Gastrocnemius medialis (tissue), 4 donors: ENCODE results near the gene ASL. TPM values are rescaled to one million over a fixed set of nuclear protein-coding genes. Genes with fewer than 3 reads are reported as not detected.

Experiments used
- ATAC-seq, 2 donors: fragments of 150-250 bp; one replicate each; pipeline ENCODE4 v1.9.1; 2016
- DNase-seq, 2 donors: peaks; one replicate each; pipeline ENCODE4 v3.0.0-alpha.2; 2019
- H3K27ac ChIP-seq, 4 donors: fragments of 200-600 bp; sonication (generic); 1 replicate in 1 of 4; 2 replicates in 3 of 4; pipeline ENCODE4 v1.5.1; 2016 to 2018; ENCODE audit warnings: mild to moderate bottlenecking in 2 of 4, moderate library complexity in 1 of 4
- H3K27me3 ChIP-seq, 3 donors: fragments of 200-600 bp; sonication (generic) in 2 of 3; 1 replicate in 1 of 3; 2 replicates in 2 of 3; pipeline versions ENCODE4 v1.5.1 to v1.6.0; 2016 to 2019; ENCODE audit warnings: mild to moderate bottlenecking in 1 of 3, moderate library complexity in 1 of 3
- H3K36me3 ChIP-seq, 2 donors: fragments of 200-600 bp; sonication (generic) in 1 of 2; one replicate each; pipeline ENCODE4 v1.5.1; 2017 to 2018
- H3K4me1 ChIP-seq, 2 donors: fragments of 200-600 bp; sonication (generic) in 1 of 2; one replicate each; pipeline ENCODE4 v1.5.1; 2016 to 2017; ENCODE audit warnings: mild to moderate bottlenecking in 2 of 2
- H3K4me3 ChIP-seq, 4 donors: fragments of 200-600 bp; sonication (generic) in 3 of 4; 1 replicate in 1 of 4; 2 replicates in 3 of 4; pipeline ENCODE4 v1.5.1; 2016 to 2019; ENCODE audit warnings: mild to moderate bottlenecking in 2 of 4
- H3K9me3 ChIP-seq, 3 donors: fragments of 200-600 bp; sonication (generic) in 2 of 3; 1 replicate in 1 of 3; 2 replicates in 2 of 3; pipeline ENCODE4 v1.5.1; 2016 to 2019
- POLR2A ChIP-seq, 2 donors: fragments of 450-650 bp; IDR thresholded peaks; one replicate each; pipeline ENCODE4 v1.6.1; 2017; ENCODE audit warnings: antibody characterized with exemption in 2 of 2, mild to moderate bottlenecking in 2 of 2, moderate library complexity in 2 of 2
- in situ Hi-C, 4 donors: fragments of 200-750 bp; cut with MboI; loops; one replicate each; pipeline versions ENCODE4 v1.15.0 to v1.8.0; 2017; ENCODE audit warnings: low sequenced_read_pairs in 4 of 4
- intact Hi-C: fragments of 100-400 bp; cut with DNase I; formaldehyde crosslinking; loops from one replicate; pipeline ENCODE4 v1.15.1; 2023; ENCODE audit warnings: low total_unique reads
- total RNA-seq, 4 donors: library from RNA; depleted of rRNA; stranded (reverse); fragments of >200 nt; gene quantifications; one replicate each; pipeline versions ENCODE4 v1.1.0 to v1.2.3, GENCODE V29; 2016
- TF ChIP-seq, protein P1 (sequence below), 5 experiments: fragments of 450-650 bp in 3 of 5; fragments of 200-600 bp in 2 of 5; sonication (generic) in 2 of 5; IDR thresholded peaks in 4 of 5; conservative IDR thresholded peaks in 1 of 5; 1 replicate in 4 of 5; 2 replicates in 1 of 5; pipeline ENCODE4 v1.5.1; 2016 to 2019; ENCODE audit warnings: antibody characterized with exemption in 5 of 5, mild to moderate bottlenecking in 3 of 5, moderate library complexity in 3 of 5

ASL gene
- total RNA-seq, 4 donors from 2014 or later: 2.5 to 8.7 (median 4.9) TPM

DNA sequence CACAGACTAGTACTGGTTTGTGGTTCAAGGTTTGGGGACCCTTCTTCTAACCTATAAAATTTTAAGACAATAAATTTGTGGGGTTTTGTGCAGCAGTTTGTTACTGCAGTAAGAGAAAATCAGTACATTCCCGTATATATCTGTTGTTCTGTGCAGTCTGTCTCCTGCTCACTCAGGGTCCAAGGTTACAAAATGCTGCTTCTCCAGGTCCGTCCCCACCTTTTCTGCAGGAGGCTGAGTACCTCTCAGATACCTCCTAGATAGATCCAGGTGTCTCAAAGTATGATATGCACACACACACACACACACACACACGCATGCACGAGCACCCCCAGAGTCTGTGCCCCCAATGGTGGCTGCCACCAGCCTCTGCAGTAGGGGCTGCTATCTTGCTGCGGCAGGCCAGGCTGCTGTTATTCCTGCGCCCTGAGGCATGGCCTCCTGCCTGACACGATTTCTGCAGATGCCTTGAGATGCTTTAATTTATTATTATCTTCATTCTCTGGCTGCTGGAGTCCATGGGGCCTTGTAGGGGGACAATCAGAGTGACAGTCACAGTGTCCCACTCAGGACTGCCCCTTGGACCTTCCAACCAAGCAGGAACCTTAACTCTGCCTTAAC, 25.2 kb upstream of the ASL start:
- intact Hi-C loops (no loop called here), in situ Hi-C loops (no loop called here)
- no peak overlapping the region for H3K4me3 ChIP-seq
- no peak overlapping the region for H3K27ac ChIP-seq
- no peaks in the 10 kb centered on the region for H3K36me3 ChIP-seq
- H3K9me3 ChIP-seq: no peaks in the 10 kb centered on the region
- DNase-seq (no peak), ATAC-seq (no peak)
- H3K4me1 ChIP-seq: no peaks in the 10 kb centered on the region
- no peaks in the 10 kb centered on the region for H3K27me3 ChIP-seq
- TF ChIP-seq POLR2A (IDR thresholded peaks at IDR 0.05): no peak
- TF ChIP-seq, protein P1, sequence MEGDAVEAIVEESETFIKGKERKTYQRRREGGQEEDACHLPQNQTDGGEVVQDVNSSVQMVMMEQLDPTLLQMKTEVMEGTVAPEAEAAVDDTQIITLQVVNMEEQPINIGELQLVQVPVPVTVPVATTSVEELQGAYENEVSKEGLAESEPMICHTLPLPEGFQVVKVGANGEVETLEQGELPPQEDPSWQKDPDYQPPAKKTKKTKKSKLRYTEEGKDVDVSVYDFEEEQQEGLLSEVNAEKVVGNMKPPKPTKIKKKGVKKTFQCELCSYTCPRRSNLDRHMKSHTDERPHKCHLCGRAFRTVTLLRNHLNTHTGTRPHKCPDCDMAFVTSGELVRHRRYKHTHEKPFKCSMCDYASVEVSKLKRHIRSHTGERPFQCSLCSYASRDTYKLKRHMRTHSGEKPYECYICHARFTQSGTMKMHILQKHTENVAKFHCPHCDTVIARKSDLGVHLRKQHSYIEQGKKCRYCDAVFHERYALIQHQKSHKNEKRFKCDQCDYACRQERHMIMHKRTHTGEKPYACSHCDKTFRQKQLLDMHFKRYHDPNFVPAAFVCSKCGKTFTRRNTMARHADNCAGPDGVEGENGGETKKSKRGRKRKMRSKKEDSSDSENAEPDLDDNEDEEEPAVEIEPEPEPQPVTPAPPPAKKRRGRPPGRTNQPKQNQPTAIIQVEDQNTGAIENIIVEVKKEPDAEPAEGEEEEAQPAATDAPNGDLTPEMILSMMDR (IDR thresholded peaks at IDR 0.05 in 4 of 5, conservative IDR thresholded peaks at IDR 0.05 in 1 of 5): no peak

DNA sequence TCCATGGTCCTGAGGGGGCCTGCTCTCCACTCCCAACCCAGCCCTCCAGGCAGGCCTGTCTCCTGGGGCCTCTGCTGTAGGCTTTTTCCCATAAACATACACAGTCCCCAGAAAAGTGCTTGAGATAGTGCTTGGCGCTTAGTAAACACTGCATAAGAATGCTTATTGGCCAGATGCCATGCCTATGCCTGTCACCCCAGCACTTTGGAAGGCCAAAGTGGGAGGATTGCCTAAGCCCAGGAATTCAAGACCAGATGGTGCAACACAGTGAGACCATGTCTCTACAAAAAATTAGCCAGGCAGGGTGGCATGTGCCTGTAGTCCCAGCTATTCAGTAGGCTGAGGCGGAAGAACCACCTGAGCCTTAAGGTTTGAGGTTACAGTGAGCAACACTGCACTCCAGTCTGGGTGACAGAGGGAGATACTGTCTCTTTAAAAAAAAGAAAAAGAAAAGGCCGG, 24.6 kb upstream of the ASL start:
- H3K27me3 ChIP-seq: no peaks in the 10 kb centered on the region
- no peaks in the 10 kb centered on the region for H3K36me3 ChIP-seq
- in situ Hi-C loops: no loop called here
- H3K4me3 ChIP-seq: no peak overlapping the region
- H3K4me1 ChIP-seq: no peaks in the 10 kb centered on the region
- ATAC-seq (peak in 1 of 2 donors; percentile 27), DNase-seq (no peak)
- TF ChIP-seq, protein P1 (IDR thresholded peaks at IDR 0.05 in 4 of 5, conservative IDR thresholded peaks at IDR 0.05 in 1 of 5): no peak
- no peak for TF ChIP-seq POLR2A (IDR thresholded peaks at IDR 0.05)
- intact Hi-C loops: no loop called here
- H3K9me3 ChIP-seq: no peaks in the 10 kb centered on the region
- H3K27ac ChIP-seq: no peak overlapping the region

DNA sequence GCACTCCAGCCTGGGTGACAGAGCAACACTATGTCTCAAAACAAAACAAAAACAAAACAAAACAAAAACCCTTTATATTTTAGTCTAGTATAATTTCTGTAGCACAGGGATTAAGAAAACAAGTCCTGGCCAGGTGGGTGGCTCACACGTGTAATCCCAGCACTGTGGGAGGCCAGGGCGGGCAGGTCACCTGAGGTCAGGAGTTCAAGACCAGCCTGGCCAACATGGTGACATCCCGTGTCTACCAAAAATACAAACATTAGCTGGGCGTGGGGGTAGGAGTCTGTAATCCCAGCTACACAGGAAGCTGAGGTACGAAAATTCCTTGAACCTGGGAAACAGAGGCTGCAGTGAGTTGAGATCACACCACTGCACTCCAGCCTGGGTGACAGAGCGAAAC, 23.2 kb upstream of the ASL start:
- in situ Hi-C loops: no loop called here
- Histone ChIP-seq H3K9me3 (no peaks in the 10 kb centered on the region), H3K27me3 (no peaks in the 10 kb centered on the region), H3K4me1 (no peaks in the 10 kb centered on the region), H3K36me3 (no peaks in the 10 kb centered on the region), H3K27ac (no peak overlapping the region), H3K4me3 (no peak overlapping the region)
- TF ChIP-seq, protein P1 (IDR thresholded peaks at IDR 0.05 in 4 of 5, conservative IDR thresholded peaks at IDR 0.05 in 1 of 5): no peak
- no peak for TF ChIP-seq POLR2A (IDR thresholded peaks at IDR 0.05)
- ATAC-seq (no peak), DNase-seq (no peak)
- intact Hi-C loops: no loop called here

DNA sequence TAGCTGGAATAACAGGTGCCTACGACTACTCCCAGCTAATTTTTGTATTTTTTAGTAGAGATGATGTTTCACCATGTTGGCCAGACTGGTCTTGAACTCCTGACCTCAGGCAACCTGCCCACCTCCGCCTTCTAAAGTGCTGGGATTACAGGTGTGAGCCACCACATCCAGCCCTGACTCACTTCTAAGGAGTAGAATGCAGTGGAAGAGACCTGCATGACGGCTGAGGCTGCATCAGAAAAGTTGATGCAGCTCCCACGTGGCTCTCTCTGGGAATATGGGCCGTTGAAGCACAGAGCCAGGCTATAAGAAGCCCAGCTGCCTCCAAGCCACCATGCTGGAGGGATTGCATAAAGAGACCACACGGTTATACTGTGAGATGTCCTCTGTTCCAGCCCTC, 21.6 kb upstream of the ASL start:
- Histone ChIP-seq H3K4me1 (no peaks in the 10 kb centered on the region), H3K4me3 (no peak overlapping the region), H3K9me3 (no peaks in the 10 kb centered on the region), H3K27ac (no peak overlapping the region), H3K36me3 (no peaks in the 10 kb centered on the region), H3K27me3 (no peaks in the 10 kb centered on the region)
- intact Hi-C loops: no loop called here
- DNase-seq: no peak
- in situ Hi-C loops: no loop called here
- ATAC-seq: no peak
- no peak for TF ChIP-seq POLR2A (IDR thresholded peaks at IDR 0.05)
- TF ChIP-seq, protein P1 (IDR thresholded peaks at IDR 0.05 in 4 of 5, conservative IDR thresholded peaks at IDR 0.05 in 1 of 5): no peak
